Suprapubic skin (tissue), 4 donors: ENCODE results near the gene KRT33A. TPM values are rescaled to one million over a fixed set of nuclear protein-coding genes. Genes with fewer than 3 reads are reported as not detected.

Source experiments
- DNase-seq, 2 donors: peaks; one replicate each; pipeline ENCODE4 v3.0.0-alpha.2; 2019; ENCODE audit warnings: low spot score in 2 of 2
- H3K27ac ChIP-seq: fragments of 200-600 bp; sonication (generic); one replicate; pipeline ENCODE4 v1.5.1; 2019
- H3K27me3 ChIP-seq: fragments of 200-600 bp; sonication (generic); one replicate; pipeline ENCODE4 v1.5.1; 2019
- H3K36me3 ChIP-seq: fragments of 200-600 bp; sonication (generic); one replicate; pipeline ENCODE4 v1.5.1; 2019
- H3K4me1 ChIP-seq: fragments of 200-600 bp; sonication (generic); one replicate; pipeline ENCODE4 v1.5.1; 2019
- H3K4me3 ChIP-seq: fragments of 200-600 bp; sonication (generic); one replicate; pipeline ENCODE4 v1.5.1; 2019; ENCODE audit warnings: mild to moderate bottlenecking
- H3K9me3 ChIP-seq: fragments of 200-600 bp; sonication (generic); one replicate; pipeline ENCODE4 v1.5.1; 2019
- EP300 ChIP-seq: sonication (generic); formaldehyde crosslinking; IDR thresholded peaks from one replicate; pipeline ENCODE4 v1.6.1; 2017; ENCODE audit warnings: antibody characterized with exemption
- POLR2A ChIP-seq, 2 donors: fragments of 450-650 bp; IDR thresholded peaks; one replicate each; pipeline ENCODE4 v1.6.1; 2017; ENCODE audit warnings: antibody characterized with exemption in 2 of 2, mild to moderate bottlenecking in 2 of 2, moderate library complexity in 2 of 2
- POLR2AphosphoS5 ChIP-seq, 3 donors: sonication (generic); formaldehyde crosslinking; IDR thresholded peaks; one replicate each; pipeline ENCODE4 v1.6.1; 2017; ENCODE audit warnings: antibody characterized with exemption in 3 of 3
- WGBS: methylation state at CpG from one replicate; pipeline ENCODE4 v1.1.5; 2018; 5-methylcytosine and 5-hydroxymethylcytosine counted together
- total RNA-seq, 4 donors: library from RNA; depleted of rRNA; stranded (reverse); fragments of >200 nt; gene quantifications; one replicate each; pipeline ENCODE4 v1.1.0, GENCODE V29; 2016
- TF ChIP-seq, protein P1 (sequence below), 2 donors: fragments of 200-600 bp in 1 of 2; fragments of 450-650 bp in 1 of 2; sonication (generic) in 1 of 2; IDR thresholded peaks; one replicate each; pipeline ENCODE4 v1.5.1; 2016 to 2019; ENCODE audit warnings: antibody characterized with exemption in 2 of 2, mild to moderate bottlenecking in 1 of 2, moderate library complexity in 1 of 2

KRT33A gene
- total RNA-seq, 4 donors from 2014 or later = 1.2 to 144 (median 8.3) TPM

DNA sequence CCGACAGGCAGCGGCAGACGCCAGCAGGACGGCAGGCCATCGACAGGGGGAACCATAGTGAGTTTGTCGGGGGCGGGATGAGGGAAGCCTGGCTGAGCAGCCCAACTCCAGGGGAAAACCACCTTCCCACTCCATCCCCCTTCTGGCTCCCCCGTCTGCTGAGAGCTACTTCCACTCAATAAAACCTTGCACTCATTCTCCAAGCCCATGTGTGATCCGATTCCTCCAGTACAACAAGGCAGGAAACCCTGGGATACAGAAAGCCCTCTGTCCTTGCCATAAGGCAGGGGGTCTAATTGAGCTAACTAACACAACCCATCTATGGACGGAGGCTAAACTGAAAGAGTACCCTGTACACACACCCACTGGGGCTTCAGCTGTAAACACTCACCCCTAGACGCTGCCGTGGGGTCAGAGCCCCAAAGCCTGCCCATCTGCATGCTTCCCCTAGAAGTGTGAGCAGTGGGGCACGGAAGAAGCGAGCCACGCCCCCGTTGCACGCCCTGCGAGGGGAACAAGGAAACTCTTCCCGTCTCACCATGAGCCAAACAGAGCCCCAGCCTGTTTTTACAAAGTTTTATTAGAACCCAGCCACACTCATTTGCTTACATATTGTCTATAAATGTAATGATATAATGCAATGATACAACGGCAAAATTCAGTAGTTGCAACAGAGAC is 52.0 kb downstream of the KRT33A start:
- no peak overlapping the region for H3K27ac ChIP-seq
- TF ChIP-seq POLR2AphosphoS5 (IDR thresholded peaks at IDR 0.05) (no peak), POLR2A (IDR thresholded peaks at IDR 0.05) (no peak), EP300 (no peak)
- TF ChIP-seq, protein P1, sequence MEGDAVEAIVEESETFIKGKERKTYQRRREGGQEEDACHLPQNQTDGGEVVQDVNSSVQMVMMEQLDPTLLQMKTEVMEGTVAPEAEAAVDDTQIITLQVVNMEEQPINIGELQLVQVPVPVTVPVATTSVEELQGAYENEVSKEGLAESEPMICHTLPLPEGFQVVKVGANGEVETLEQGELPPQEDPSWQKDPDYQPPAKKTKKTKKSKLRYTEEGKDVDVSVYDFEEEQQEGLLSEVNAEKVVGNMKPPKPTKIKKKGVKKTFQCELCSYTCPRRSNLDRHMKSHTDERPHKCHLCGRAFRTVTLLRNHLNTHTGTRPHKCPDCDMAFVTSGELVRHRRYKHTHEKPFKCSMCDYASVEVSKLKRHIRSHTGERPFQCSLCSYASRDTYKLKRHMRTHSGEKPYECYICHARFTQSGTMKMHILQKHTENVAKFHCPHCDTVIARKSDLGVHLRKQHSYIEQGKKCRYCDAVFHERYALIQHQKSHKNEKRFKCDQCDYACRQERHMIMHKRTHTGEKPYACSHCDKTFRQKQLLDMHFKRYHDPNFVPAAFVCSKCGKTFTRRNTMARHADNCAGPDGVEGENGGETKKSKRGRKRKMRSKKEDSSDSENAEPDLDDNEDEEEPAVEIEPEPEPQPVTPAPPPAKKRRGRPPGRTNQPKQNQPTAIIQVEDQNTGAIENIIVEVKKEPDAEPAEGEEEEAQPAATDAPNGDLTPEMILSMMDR (IDR thresholded peaks at IDR 0.05) = no peak
- DNase-seq = no peak
- H3K36me3 ChIP-seq = no peaks in the 10 kb centered on the region
- peaks cover 11% of the 10 kb centered on the region for H3K27me3 ChIP-seq
- no peaks in the 10 kb centered on the region for H3K9me3 ChIP-seq
- no peak overlapping the region for H3K4me3 ChIP-seq
- 90% methylated on average over 20 of the region's 20 CpGs for WGBS
- peaks cover 8% of the 10 kb centered on the region for H3K4me1 ChIP-seq

DNA sequence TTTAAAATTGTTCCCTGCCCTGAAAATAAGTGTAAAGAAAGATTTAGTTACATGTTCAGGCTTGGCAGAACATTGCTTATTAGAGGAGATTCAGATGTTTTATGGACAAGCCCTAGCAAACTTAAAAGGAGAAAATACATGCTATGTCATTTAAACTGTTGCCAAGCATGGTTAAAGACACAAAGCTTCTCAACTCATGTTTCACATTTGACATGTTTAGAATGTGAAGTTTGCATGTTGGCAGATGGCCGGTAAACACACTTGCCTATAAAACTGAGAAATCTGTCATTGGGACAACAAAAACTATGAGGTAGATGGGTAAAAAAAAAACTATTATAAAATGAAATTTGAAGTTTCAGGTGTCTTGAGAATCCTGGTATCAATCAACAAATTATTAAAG is 53.8 kb downstream of the KRT33A start:
- TF ChIP-seq POLR2AphosphoS5 (IDR thresholded peaks at IDR 0.05) (no peak), EP300 (no peak), POLR2A (IDR thresholded peaks at IDR 0.05) (no peak)
- TF ChIP-seq, protein P1 (IDR thresholded peaks at IDR 0.05) = no peak
- DNase-seq = no peak

More for the DNA sequence above, 53.8 kb downstream of the KRT33A start:
- no peaks in the 10 kb centered on the region for H3K36me3 ChIP-seq
- H3K27me3 ChIP-seq = peaks cover 6% of the 10 kb centered on the region
- no peaks in the 10 kb centered on the region for H3K4me1 ChIP-seq
- no peaks in the 10 kb centered on the region for H3K9me3 ChIP-seq
- 34% methylated on average over 1 of the region's 1 CpG for WGBS
- no peak overlapping the region for H3K4me3 ChIP-seq
- H3K27ac ChIP-seq = no peak overlapping the region

Other genes with a start within 250 kb of the KRT33A start
- not detected for gene KRTAP4-16, start 248.6 kb downstream of the KRT33A start, total RNA-seq
- 10 to 100 TPM in 3 of 4 donors, not detected in 1; 10.1 to 58.8 (median 13.1) TPM for gene KRTAP4-9, start 245.4 kb downstream of the KRT33A start, total RNA-seq
- gene KRTAP4-11, start 232.5 kb downstream of the KRT33A start, total RNA-seq = 10 to 100 TPM in 1 of 4 donors, 1 to 10 TPM in 2, not detected in 1; 4.3 to 23.4 (median 5.6) TPM
- 10 to 100 TPM in 1 of 4 donors, 1 to 10 TPM in 2, not detected in 1; 6.1 to 54.5 (median 8.3) TPM for gene KRTAP4-12, start 226.6 kb downstream of the KRT33A start, total RNA-seq
- 10 to 100 TPM in 2 of 4 donors, 1 to 10 TPM in 1, not detected in 1; 9.0 to 45.0 (median 13.0) TPM for gene KRTAP4-6, start 210.3 kb downstream of the KRT33A start, total RNA-seq
- gene KRTAP4-5, start 201.0 kb downstream of the KRT33A start, total RNA-seq = 10 to 100 TPM in 1 of 4 donors, 1 to 10 TPM in 2, not detected in 1; 1.1 to 19.2 (median 2.2) TPM
- 10 to 100 TPM in 2 of 4 donors, 1 to 10 TPM in 1, not detected in 1; 7.7 to 81.7 (median 24.6) TPM for gene KRTAP4-4, start 190.1 kb downstream of the KRT33A start, total RNA-seq
- gene KRTAP4-3, start 182.6 kb downstream of the KRT33A start, total RNA-seq = 10 to 100 TPM in 2 of 4 donors, 1 to 10 TPM in 1, not detected in 1; 9.0 to 35.4 (median 16.4) TPM
- gene KRTAP4-2, start 172.6 kb downstream of the KRT33A start, total RNA-seq = 10 to 100 TPM in 3 of 4 donors, not detected in 1; 16.1 to 86.3 (median 16.3) TPM
- gene KRTAP4-1, start 165.9 kb downstream of the KRT33A start, total RNA-seq = 10 to 100 TPM in 2 of 4 donors, 1 to 10 TPM in 1, not detected in 1; 4.2 to 51.7 (median 16.7) TPM
- gene KRTAP9-1, start 160.9 kb downstream of the KRT33A start, total RNA-seq = 1 to 10 TPM in 1 of 4 donors, not detected in 3; 1.1 TPM
- 100 to 1,000 TPM in 1 of 4 donors, 10 to 100 TPM in 2, not detected in 1; 36.3 to 127 (median 60.8) TPM for gene KRTAP9-2, start 124.2 kb downstream of the KRT33A start, total RNA-seq
- gene KRTAP9-3, start 118.4 kb downstream of the KRT33A start, total RNA-seq = 100 to 1,000 TPM in 1 of 4 donors, 10 to 100 TPM in 2, not detected in 1; 29.0 to 178 (median 61.4) TPM
- gene KRTAP9-8, start 112.8 kb downstream of the KRT33A start, total RNA-seq = 10 to 100 TPM in 3 of 4 donors, not detected in 1; 27.1 to 89.8 (median 46.6) TPM
- gene KRTAP9-4, start 101.1 kb downstream of the KRT33A start, total RNA-seq = 100 to 1,000 TPM in 1 of 4 donors, 10 to 100 TPM in 2, not detected in 1; 18.8 to 103 (median 50.1) TPM
- 10 to 100 TPM in 3 of 4 donors, not detected in 1; 14.3 to 53.1 (median 23.9) TPM for gene KRTAP9-9, start 95.4 kb downstream of the KRT33A start, total RNA-seq
- 1 to 10 TPM in 1 of 4 donors, under 1 TPM in 1, not detected in 2; 0.52 to 7.1 TPM for gene KRTAP9-6, start 85.5 kb downstream of the KRT33A start, total RNA-seq
- 10 to 100 TPM in 1 of 4 donors, 1 to 10 TPM in 1, not detected in 2; 10.0 to 20.3 TPM for gene KRTAP9-7, start 75.1 kb downstream of the KRT33A start, total RNA-seq
- 1 to 10 TPM in 2 of 4 donors, under 1 TPM in 1, not detected in 1; 0.85 to 3.4 (median 2.2) TPM for gene KRTAP29-1, start 48.0 kb downstream of the KRT33A start, total RNA-seq
- gene KRTAP16-1, start 41.5 kb downstream of the KRT33A start, total RNA-seq = 10 to 100 TPM in 1 of 4 donors, 1 to 10 TPM in 2, not detected in 1; 2.2 to 22.0 (median 4.0) TPM
- 10 to 100 TPM in 2 of 4 donors, 1 to 10 TPM in 1, not detected in 1; 8.0 to 81.5 (median 24.2) TPM for gene KRTAP17-1, start 35.1 kb downstream of the KRT33A start, total RNA-seq
- 100 to 1,000 TPM in 1 of 4 donors, 10 to 100 TPM in 2, not detected in 1; 10.7 to 194 (median 27.9) TPM for gene KRT33B, start 19.0 kb upstream of the KRT33A start, total RNA-seq
- gene KRT34, start 31.5 kb upstream of the KRT33A start, total RNA-seq = 100 to 1,000 TPM in 1 of 4 donors, 10 to 100 TPM in 2, under 1 TPM in 1; 0.56 to 117 (median 22.2) TPM
- gene KRT31, start 46.8 kb upstream of the KRT33A start, total RNA-seq = 100 to 1,000 TPM in 1 of 4 donors, 10 to 100 TPM in 3; 38.5 to 618 (median 84.8) TPM
- 1 to 10 TPM in 1 of 4 donors, under 1 TPM in 1, not detected in 2; 0.53 to 7.1 TPM for gene KRT37, start 73.8 kb upstream of the KRT33A start, total RNA-seq
- gene KRT38, start 90.2 kb upstream of the KRT33A start, total RNA-seq = 10 to 100 TPM in 1 of 4 donors, 1 to 10 TPM in 2, not detected in 1; 1.6 to 21.6 (median 3.9) TPM
- 10 to 100 TPM in 3 of 4 donors, under 1 TPM in 1; 0.40 to 71.2 (median 14.8) TPM for gene KRT32, start 116.6 kb upstream of the KRT33A start, total RNA-seq
- 100 to 1,000 TPM in 1 of 4 donors, 10 to 100 TPM in 2, 1 to 10 TPM in 1; 2.5 to 156 (median 38.8) TPM for gene KRT35, start 130.3 kb upstream of the KRT33A start, total RNA-seq
- 1 to 10 TPM in 2 of 4 donors, under 1 TPM in 1, not detected in 1; 0.79 to 3.9 (median 1.2) TPM for gene KRT36, start 139.1 kb upstream of the KRT33A start, total RNA-seq
- gene KRT13, start 154.8 kb upstream of the KRT33A start, total RNA-seq = under 1 TPM in 1 of 4 donors, not detected in 3; 0.51 TPM
- gene KRT15, start 168.1 kb upstream of the KRT33A start, total RNA-seq = 1,000 to 10,000 TPM in 3 of 4 donors, 100 to 1,000 TPM in 1; 690 to 2,507 (median 1,431) TPM
- 100 to 1,000 TPM; 180 to 307 (median 215) TPM for gene KRT19, start 177.5 kb upstream of the KRT33A start, total RNA-seq
- 1 to 10 TPM in 1 of 4 donors, under 1 TPM in 3; 0.68 to 1.6 (median 0.82) TPM for gene KRT9, start 221.2 kb upstream of the KRT33A start, total RNA-seq
- gene KRT14, start 236.1 kb upstream of the KRT33A start, total RNA-seq = over 10,000 TPM in 2 of 4 donors, 1,000 to 10,000 TPM in 2; 7,400 to 12,534 (median 10,685) TPM